ENCODE data around the gene METTL15.
"Not testable (repeated sequence)": the region's sequence is repeated elsewhere in the genome, so short reads cannot be mapped to it uniquely, and the experiment has no call there.

METTL15 gene

GRCh38 chr11:28110821-28111200 lies 2.6 kb downstream of the METTL15 start:
- DNase-seq, result peak; percentile 5 to 21

DNA sequence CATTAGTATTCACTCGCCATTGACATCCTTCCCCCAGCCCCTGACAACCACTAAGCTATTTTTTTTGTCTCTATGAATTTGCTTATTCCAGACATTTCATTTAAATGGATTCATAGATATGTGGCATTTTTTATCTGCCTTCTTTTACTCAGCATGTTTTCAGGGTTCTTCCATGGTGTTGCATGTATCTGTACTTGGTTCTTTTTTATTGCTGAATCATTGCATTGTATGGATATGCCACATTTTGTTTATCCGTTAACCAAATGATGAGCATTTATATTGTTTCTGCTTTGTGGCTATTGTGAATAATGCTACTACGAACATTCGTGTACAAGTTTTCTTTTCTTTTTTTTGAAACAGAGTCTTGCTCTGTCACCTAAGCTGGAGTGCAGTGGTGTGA lies 5.9 kb downstream of the METTL15 start:
- DNase-seq, result no peak

DNA sequence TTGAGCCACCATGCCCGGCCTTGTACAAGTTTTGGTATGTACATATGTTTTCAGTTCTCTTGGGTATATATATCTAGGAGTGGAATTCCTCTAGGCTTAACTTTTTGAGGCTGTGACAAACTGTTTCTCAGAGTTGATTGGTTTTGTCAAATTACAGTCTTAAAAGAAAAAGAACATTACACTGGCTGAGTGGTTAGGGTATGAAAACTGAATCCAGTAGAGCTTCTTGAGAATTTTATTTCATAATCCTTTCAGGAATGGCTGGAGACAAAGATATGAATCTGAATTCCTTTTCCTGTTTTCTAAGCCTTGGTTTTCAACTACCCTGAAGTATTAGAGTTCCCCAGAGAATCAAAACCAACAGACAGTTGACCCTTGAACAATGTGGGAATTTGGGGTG lies 6.5 kb downstream of the METTL15 start:
- DNase-seq, result no peak

DNA sequence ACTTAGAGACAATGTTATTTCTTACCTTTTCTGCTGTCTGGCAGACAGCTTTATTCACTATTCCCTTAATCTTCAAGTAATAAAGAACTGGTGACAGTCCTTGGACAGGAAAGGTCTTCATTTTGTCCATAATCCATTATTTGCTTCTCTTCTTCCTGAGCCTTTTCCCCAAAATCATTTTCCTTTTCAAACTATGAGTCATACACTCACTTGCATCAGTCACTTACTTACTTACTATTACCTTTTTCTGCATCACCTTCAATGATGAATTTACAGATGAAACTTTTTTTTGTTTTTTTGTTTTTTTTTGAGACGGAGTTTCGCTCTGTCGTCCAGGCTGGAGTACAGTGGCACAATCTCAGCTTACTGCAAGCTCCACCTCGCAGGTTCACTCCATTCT lies 9.5 kb downstream of the METTL15 start:
- no peak for DNase-seq

- DNase-seq, result no peak
These were observed 15.0 kb downstream of the METTL15 start for GRCh38 chr11:28123151-28123581.

GRCh38 chr11:28132548-28132947 lies 24.4 kb downstream of the METTL15 start:
- no peak for DNase-seq

GRCh38 chr11:28133146-28133545 lies 25.0 kb downstream of the METTL15 start:
- no peak for DNase-seq

DNA sequence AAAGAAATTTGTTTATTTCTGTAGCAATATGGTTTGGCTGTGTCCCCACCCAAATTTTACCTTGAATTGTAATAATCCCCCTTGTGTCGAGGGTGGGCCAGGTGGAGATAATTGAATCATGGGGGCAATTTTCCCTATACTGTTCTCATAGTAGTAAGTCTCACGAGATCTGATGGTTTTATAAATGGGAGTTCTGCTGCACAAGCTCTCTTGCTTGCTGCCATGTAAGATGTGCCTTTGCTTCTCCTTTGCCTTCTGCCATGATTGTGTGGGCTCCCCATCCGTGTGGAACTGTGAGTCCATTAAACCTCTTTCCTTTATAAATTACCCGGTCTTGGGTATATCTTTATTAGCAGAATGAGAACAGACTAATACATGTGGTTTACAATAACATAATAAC lies 28.0 kb downstream of the METTL15 start:
- not testable (repeated sequence) for DNase-seq

DNA sequence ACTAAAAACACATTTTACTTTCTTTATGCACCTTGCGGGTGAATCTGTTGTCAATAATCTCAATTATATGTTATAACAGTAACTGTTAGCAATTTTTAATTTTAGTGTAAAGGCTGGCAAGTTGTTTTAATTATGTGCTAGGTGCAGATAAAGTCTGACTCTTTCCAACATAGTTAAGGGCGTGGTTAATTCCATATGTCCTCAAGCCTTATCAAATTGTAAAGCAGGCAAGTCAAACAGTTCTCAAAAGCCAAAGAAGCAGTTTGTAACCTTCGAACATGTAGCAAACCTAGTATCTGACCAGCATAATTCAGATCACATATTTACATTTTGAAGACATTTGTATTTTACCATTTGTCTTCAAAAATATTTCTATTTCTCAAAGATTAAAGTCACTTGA lies 29.2 kb downstream of the METTL15 start:
- DNase-seq, result no peak

GRCh38 chr11:28137832-28138231 lies 29.6 kb downstream of the METTL15 start:
- DNase-seq, result no peak

DNA sequence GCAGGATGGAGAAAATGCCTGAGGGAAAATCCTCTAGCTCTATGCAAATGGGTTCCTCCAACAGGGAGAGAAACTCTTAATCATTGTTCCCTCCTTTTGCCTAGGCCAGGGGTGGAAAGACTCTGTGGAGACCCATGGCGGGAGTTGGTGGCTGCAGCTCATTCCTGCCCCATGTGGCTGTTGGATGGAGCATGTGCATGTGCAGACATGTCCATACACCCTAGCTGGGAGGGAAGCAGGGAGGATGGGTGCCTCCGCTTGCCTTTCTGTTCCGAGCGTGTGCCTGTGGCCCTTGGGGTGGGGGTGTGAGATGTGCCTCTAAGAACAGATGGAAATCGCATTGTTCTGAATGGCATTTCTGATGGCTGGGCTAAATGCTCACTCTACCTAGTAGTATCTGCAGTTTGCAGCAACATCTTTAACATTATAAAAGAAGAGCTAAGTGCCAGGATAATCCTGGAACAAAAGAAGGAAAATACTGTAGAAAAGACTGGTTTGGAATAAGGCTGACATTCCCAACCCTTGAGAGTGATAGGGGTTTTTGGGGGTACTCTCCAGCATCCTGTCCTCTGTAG lies 31.7 kb downstream of the METTL15 start:
- DNase-seq, result no peak

GRCh38 chr11:28140689-28141455 lies 32.7 kb downstream of the METTL15 start:
- no peak for DNase-seq

DNA sequence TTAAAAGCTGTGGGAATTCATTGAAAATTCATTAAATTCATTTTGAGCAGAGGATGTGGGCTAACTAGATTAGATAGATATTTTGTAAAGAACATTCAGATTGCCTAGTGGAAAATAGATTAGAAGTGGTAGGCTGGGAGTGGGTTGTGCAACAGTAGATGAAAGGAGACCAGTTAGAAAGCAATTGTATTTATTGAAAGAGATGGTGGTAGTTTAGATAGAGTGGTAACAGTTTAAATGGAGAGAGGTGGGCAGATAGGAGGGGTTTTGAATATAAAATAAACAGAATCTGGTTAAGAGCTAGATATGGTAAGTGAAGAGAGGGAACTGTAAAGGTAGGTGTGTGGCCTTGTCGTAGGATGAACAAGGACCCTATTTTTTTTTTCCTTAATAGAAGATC lies 34.5 kb downstream of the METTL15 start:
- DNase-seq, result no peak

DNA sequence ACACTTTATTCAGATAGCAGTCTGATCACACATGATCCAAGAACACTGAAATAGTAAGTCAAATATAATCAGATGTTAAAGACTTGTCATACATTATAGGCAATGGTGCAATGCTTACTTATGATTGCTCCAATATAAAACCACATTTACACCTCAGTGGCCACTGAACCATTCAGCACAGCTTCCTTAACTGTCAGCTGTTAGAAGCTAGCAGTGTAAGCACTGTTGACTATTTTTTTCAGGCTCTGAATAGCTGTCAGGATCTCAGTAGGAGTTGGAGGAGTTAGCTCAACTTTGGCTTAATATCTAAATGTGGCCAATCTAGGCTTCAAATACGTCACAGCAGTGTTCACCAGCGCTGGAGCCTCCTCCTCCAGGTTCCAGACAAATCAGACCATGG lies 36.6 kb downstream of the METTL15 start:
- peak in 1 of 2 experiments; percentile 5 for DNase-seq

DNA sequence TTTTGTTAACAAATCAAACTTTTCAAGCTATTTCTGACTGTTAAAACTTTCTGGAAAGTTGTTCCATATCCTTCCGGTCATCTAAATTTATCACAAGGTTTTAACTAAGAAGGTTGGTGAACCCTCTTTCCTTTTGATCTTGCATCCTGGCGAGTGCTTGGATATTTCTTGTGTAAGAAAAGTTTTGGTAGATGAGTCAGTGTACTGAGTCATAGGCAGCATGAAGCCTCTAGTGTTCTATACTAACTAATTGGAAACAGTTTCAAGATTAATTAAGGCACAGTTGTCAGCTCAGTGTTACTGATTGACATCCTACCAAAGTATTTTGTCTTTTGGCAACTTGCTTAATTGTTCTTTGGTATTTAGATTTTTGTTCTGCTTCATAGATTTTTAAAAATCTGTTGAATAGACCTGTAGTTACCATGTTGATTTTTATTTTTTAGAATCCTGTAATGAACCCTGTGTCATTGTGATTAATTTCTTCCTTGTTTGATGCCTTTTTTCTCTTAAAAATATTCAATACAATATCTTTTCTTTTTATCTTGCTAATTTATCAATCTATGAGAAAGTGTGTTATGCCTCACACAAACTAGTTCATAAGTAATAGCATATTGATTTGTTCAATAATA lies 38.0 kb downstream of the METTL15 start:
- DNase-seq, result peak in 1 of 2 experiments; percentile 5

DNA sequence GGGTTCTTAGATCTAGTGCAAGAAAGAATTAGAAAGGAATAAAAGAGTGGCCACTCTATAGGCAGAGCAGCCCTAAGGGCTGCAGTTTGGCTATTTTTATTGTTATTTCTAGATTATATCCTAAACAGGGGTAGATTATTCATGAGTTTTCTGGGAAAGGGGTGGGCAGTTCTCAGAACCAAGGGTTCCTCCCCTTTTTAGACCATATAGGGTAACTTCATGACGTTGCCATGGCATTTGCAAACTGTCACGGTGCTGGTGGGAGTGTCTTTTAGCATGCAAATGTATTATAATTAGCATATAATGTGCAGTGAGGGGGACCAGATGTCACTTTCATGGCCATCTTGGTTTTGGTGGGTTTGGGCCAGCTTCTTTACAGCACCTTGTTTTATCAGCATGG lies 44.6 kb downstream of the METTL15 start:
- no peak for DNase-seq

- no peak for DNase-seq
These were observed 45.4 kb downstream of the METTL15 start for GRCh38 chr11:28153586-28153985.

DNA sequence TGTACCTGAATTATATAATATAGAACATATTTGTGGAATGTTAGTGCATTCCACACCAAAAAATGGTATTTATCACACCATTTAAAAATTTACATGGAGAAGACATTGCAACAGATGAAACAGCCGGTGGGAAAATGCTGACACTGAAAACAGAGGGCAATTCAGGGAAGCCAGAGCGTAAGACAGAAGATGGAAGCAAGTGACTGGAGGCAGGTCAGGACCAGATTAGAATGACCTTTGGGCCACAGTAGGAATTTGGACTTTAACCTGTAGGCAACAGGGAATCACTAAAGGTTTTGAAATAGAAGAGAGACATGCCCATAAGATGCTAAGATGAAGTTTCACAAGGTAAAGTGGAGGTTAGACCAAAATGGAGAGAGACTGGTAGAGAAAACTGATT lies 60.5 kb downstream of the METTL15 start:
- DNase-seq, result no peak

DNA sequence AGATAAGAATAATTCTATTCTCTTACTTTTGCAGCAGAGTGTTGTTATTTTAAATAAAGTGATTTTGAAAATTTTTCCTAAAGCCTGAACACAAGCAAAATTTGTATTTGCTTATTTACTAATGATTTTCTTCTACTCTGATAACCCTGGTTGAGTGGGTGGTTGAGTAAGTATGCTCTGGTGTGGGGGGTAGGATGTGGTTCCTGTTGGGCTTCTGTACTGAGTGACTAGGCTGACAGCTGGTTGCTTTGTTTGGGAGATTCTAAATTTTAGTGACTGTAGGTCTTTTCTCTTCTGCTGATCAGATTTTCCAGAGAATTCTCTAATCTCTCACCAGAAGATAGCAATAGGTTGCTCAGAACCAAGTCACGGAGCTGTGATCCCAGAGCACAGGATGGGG lies 61.6 kb downstream of the METTL15 start:
- no peak for DNase-seq

- no peak for DNase-seq
These were observed 62.6 kb downstream of the METTL15 start for GRCh38 chr11:28170759-28171158.

DNA sequence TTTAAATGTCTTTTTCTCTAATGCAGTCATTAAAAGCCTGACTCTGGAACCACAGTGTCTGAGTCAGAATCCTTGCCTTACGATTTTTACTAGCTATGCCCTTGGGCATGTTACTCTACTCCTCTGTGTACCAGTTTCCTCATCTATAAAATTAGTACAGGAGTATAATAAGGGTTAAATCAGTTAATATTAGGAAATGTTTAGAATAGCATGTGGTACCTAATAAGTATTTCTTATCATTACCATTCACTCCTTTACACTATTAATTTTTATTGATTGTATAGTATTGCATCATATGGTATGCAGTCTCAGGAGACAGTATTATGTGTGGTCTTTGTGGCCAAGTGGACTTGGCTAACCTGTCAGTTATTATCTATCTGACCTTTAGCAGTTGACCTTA lies 68.2 kb downstream of the METTL15 start:
- no peak for DNase-seq

DNA sequence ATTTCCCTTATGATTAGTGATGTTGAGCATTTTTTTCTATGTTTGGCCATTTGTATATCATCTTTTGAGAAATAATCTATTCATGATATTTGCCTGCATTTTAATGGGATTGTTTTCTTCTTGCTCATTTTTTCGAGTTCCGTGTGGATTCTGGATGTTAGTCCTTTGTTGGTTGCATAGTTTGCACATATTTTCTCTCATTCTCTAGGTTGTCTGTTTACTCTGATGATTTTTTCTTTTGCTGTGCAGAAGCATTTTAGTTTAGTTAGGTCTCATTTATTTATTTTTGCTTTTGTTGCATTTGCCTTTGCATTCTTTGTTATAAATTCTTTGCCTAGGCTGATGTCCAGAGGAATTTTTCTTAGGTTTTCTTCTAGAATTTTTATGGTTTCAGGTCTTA lies 87.3 kb downstream of the METTL15 start:
- no peak for DNase-seq

- DNase-seq, result no peak
These were observed 101.7 kb downstream of the METTL15 start for GRCh38 chr11:28209906-28210305.

DNA sequence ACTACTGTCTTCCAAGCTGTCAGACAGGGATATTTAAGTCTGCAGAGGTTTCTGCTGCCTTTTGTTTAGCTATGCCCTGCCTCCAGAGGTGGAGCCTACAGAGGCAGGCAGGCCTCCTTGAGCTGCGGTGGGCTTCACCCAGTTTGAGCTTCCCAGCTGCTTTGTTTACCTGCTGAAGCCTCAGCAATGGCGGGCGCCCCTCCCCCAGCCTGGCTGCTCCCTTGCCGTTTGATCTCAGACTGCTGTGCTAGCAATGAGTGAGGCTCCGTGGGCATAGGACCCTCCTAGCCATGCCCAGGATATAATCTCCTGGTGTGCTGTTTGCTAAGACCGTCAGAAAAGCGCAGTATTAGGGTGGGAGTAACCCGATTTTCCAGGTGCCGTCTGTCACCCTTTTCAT lies 113.9 kb downstream of the METTL15 start:
- not testable (repeated sequence) for DNase-seq

Data from AML-193 (cell line).